GM12874 (cell line): ENCODE measurements around the gene SLC12A8.

Source experiments
- CTCF ChIP-seq: IDR thresholded peaks from 2 replicates; pipeline ENCODE4 v1.5.1; 2011; ENCODE audit warnings: low read depth, mild to moderate bottlenecking, control low read depth, low read length, moderate library complexity; ENCODE audit not compliant: insufficient read depth

The SLC12A8 gene

GRCh38 chr3:125185805-125186204, 26.7 kb downstream of the SLC12A8 start:
- no peak for TF ChIP-seq CTCF

DNA sequence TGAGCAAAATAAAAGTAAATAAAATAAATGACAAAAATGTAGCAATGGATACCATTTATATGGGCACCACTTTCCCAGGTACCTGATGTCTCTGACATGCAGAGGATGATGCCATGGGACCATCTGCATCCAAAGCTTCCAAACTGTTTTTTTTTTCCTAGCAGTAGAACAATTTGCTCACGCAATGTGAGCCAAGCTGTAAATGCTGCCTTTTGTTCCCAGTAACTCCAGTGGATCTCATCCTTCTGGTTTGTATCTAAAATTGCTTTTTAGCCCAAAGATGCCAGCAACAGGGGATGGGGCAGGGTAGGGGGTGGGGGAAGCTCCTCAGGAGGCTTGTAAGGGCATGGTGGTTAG, 32.7 kb downstream of the SLC12A8 start:
- no peak for TF ChIP-seq CTCF

DNA sequence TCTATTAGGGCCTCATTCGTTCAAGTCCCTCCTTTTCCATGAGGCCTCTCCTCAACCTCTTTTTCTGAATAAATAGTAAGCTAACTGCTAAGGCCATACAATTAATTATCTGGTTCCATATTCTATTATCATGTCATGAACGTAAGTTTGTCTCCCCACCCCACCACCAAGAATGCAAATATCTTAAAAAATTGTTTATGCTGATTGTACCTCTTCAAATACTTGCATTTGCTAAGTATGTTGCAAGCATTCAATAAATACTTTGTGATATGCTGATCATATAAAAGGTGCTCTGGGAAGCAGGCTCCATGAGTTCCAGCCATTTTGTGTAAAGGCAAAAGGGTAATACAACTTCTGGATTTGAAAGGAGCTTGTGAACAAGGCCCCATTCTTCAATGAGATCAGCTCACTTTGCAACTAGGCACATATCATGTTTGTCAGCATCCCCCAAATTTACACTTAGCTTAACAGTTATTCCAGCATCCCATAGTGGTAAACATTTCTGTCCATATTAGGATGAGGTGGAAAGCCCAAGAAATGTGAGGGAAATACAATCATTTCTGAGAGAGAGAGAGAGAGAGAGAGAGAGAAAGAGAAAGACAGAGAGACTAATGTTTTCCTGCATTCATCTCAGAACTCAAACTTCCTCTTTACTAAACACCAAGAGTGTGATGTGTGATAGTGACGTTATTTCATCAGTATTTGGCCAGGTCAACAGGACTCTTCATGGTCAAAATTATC, 33.2 kb downstream of the SLC12A8 start:
- no peak for TF ChIP-seq CTCF

GRCh38 chr3:125177746-125178145, 34.8 kb downstream of the SLC12A8 start:
- TF ChIP-seq CTCF, result no peak

DNA sequence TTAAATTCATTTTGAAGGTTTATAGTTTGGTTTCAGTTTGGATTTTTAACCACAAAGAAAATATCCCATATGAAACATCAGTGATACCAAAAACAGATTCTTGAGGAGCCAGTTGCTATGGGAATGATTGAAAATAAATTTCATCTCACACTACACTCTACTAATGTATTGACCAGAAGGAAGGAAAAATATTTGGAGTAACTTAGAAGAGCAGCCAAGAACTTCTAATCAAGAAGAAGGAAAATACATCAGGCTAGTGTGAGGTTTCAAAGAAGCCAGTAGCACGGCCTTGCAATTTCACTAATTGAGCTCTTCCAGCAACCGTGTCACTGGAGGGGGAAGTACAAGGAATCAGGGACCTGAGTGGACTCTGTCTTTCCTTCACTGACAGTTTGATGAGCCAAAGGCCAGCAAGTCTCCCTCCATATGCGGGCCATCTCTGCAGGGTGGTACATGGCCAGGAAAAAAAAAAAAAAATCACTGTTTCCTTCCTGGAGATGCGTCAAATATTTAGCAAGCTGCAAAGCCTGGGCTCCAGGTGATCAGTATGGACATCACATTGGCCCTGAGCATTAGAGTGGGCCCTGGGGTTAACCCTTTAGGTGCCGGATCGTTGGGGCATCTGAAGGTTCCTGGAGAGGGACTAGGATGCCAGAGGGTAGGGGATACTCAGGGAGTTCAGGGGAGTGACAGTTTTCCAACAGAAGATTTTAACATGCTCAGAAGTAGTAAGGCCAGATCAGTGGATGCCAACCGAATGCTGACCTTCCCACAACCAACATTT, 37.1 kb downstream of the SLC12A8 start:
- no peak for TF ChIP-seq CTCF

DNA sequence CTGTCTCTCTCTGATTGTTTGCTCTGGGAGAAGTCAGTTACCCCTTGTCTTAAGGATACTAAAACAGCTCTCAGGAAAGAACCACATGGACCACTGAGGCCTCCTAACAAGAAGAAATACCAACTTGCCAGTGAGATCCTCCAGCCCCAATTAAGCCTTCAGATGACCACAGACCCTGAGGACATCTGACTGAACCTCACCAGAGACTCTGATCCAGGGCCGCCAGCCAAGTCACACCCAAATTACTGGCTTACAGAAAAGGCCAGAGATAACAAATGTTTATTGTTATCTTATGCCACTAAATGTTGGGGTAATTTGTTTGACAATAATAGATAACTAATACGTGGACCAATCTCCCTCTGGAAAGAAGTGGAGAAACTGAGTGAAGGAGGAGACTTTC, 40.2 kb downstream of the SLC12A8 start:
- TF ChIP-seq CTCF, result no peak

DNA sequence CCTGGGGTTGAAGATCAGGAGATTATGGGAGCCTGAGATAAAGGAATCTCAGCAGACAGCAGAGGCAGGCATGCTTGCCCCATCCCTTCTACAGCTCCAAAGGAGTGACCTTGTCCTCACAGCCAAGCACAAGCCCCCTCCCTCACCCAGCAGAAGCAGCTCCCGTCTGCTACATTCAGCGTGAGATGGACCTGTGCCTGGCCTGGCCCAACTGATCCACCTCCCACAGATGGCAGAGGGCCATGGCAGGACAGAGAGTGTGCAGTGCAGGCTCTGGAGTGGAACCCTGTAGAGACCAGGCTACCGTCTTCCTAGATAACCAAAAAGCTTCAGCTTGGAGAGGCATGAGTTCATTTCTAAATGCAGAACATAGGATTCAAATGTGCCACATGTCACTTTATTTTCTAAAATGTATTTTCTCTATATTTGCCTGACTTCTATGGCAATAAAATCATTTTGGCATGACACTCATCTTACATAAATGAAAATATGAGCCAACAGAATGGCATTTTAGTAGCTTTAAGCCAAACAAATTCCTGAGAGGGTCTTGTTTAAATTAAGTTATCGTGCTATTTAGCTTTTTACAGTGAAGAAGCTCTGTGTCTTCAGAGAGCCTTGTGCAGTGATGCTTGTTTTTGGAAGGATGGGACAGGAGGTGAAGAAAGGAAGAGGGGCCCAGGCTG, 43.7 kb downstream of the SLC12A8 start:
- TF ChIP-seq CTCF, result no peak
